SH-SY5Y (cell line): ENCODE results near the gene ABI1.

Source experiments
- GATA2 ChIP-seq: IDR thresholded peaks from 2 replicates; pipeline ENCODE4 v1.6.1; 2011; ENCODE audit warnings: mild to moderate bottlenecking, low read depth, low read length
- GATA3 ChIP-seq: IDR thresholded peaks from 2 replicates; pipeline ENCODE4 v1.6.1; 2011; ENCODE audit warnings: low read depth, mild to moderate bottlenecking, low read length, moderate library complexity

GRCh38 chr10:26728957-26729356 is 131.8 kb downstream of the ABI1 start:
- no peak for TF ChIP-seq GATA2
- TF ChIP-seq GATA3 = no peak
